Brain microvascular endothelial cell (primary cell): Measurements from ENCODE around the gene SCAF4.

Experiments used
- DNase-seq: peaks from one replicate; pipeline ENCODE4 v3.0.0-alpha.2; 2020
- H3K27ac ChIP-seq: fragments of 250-450 bp; sonication (Bioruptor Pico); 2 replicates; pipeline ENCODE4 v1.5.1; 2020; ENCODE audit warnings: mild to moderate bottlenecking, moderate library complexity
- H3K27me3 ChIP-seq: fragments of 250-450 bp; sonication (Bioruptor Pico); replicated peaks from 2 replicates; pipeline ENCODE4 v1.5.1; 2020; ENCODE audit warnings: mild to moderate bottlenecking
- H3K36me3 ChIP-seq: fragments of 250-450 bp; sonication (Bioruptor Pico); replicated peaks from 2 replicates; pipeline ENCODE4 v1.5.1; 2020; ENCODE audit warnings: mild to moderate bottlenecking
- H3K4me3 ChIP-seq: 2 replicates; pipeline ENCODE4 v1.5.1; 2011; ENCODE audit warnings: low read depth, mild to moderate bottlenecking, control low read depth, low read length, moderate library complexity
- in situ Hi-C: cut with HindIII; loops from 2 replicates; pipeline ENCODE4 v1.10.0; 2017; ENCODE audit warnings: low sequenced_read_pairs, low pct_ligation_motif_present
- TF ChIP-seq, protein P1 (sequence below): IDR thresholded peaks from 2 replicates; pipeline ENCODE4 v1.5.1; 2011; ENCODE audit warnings: low read depth, mild to moderate bottlenecking, moderate library complexity, low read length, control low read depth, inconsistent platforms; ENCODE audit errors: missing control alignments

SCAF4 gene

DNA sequence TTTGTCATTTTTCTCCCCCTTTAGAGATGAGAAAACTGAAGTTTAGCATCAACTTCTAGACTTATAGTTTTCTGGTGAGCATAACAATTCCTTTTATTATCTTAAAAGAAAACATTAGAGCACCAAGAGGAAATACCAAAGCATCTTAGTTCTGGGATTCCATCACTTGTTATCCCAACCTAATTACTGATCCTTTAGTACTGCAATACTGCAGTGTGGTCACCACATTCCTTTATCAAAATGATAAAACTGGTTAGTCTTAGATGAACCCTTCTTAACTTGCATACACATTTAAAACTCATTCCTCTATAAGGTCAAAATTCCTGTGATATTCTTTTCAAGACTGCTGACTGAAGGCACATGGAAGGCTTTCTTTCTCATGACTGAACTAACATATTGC is 49.3 kb downstream of the SCAF4 start:
- in situ Hi-C loops, result no loop called here
- Histone ChIP-seq H3K27ac (peak overlapping the region; percentile 33), H3K36me3 (peaks cover 31% of the 10 kb centered on the region), H3K27me3 (no peaks in the 10 kb centered on the region), H3K4me3 (no peak overlapping the region)
- peak; percentile 21 for DNase-seq
- TF ChIP-seq, protein P1, sequence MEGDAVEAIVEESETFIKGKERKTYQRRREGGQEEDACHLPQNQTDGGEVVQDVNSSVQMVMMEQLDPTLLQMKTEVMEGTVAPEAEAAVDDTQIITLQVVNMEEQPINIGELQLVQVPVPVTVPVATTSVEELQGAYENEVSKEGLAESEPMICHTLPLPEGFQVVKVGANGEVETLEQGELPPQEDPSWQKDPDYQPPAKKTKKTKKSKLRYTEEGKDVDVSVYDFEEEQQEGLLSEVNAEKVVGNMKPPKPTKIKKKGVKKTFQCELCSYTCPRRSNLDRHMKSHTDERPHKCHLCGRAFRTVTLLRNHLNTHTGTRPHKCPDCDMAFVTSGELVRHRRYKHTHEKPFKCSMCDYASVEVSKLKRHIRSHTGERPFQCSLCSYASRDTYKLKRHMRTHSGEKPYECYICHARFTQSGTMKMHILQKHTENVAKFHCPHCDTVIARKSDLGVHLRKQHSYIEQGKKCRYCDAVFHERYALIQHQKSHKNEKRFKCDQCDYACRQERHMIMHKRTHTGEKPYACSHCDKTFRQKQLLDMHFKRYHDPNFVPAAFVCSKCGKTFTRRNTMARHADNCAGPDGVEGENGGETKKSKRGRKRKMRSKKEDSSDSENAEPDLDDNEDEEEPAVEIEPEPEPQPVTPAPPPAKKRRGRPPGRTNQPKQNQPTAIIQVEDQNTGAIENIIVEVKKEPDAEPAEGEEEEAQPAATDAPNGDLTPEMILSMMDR, result no peak

DNA sequence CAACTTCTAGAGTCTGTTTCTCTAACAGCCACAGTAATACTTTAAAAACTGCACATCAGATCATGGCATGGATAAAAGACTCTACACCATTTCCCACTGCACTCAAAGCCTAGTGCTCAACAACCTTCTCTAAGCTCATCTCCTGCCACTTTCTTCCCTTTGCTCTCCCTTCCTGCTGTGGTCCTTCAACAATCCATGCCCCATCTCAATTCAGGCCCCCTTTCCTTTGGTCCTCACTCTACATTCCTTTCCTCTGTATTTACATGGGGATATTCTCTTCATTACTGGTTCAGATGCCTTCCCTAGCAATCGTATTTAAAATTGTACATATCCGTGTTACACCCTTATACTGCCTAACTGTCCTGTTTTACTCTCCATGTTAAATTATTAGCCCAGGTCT is 53.4 kb downstream of the SCAF4 start:
- H3K36me3 ChIP-seq, result peaks cover 6% of the 10 kb centered on the region
- H3K27ac ChIP-seq, result no peak overlapping the region
- DNase-seq, result no peak
- in situ Hi-C loops, result no loop called here
- TF ChIP-seq, protein P1, result no peak
- no peaks in the 10 kb centered on the region for H3K27me3 ChIP-seq
- H3K4me3 ChIP-seq, result no peak overlapping the region

DNA sequence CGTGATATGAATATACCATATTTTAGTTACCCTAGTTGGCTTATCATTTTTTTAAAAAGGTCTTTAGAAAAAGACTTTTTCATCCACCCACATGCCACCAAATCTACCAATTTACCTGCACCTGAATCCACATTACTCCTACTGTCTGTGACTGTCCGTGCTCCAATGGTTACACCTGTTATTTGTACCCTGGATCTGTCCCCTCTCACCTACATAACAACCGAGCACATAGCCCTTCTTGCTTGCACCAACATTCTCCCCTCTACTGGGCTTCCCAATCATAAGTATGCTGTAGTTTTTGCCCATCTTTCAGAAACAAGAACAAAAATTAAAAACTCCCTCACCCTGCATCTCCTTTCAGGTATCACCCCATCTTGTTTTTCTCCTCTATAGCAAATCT is 54.9 kb downstream of the SCAF4 start:
- no peak for DNase-seq
- Histone ChIP-seq H3K4me3 (no peak overlapping the region), H3K27ac (no peak overlapping the region), H3K27me3 (no peaks in the 10 kb centered on the region), H3K36me3 (peaks cover 5% of the 10 kb centered on the region)
- TF ChIP-seq, protein P1, result no peak
- in situ Hi-C loops, result no loop called here

DNA sequence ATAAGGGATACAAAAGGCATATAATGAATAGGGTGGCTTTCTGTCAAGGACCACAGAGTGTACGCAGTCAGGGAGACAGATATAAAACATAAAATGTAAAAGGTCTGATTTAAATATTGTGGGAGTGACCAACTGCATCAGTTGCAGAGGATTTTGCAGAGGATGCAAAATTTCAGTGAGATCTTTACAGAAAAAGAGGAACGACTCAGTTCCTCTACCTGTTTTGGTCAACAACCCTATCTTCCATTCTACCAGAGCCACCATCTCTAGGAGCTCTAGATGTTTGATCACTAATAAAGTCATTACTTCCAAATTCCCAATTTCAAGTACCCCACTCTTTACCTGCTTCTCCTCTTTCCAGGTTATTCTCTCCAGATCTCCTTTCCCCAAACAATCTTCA is 56.0 kb downstream of the SCAF4 start:
- TF ChIP-seq, protein P1, result no peak
- Histone ChIP-seq H3K27ac (no peak overlapping the region), H3K4me3 (no peak overlapping the region), H3K36me3 (peaks cover 2% of the 10 kb centered on the region), H3K27me3 (no peaks in the 10 kb centered on the region)
- in situ Hi-C loops, result no loop called here
- DNase-seq, result no peak

DNA sequence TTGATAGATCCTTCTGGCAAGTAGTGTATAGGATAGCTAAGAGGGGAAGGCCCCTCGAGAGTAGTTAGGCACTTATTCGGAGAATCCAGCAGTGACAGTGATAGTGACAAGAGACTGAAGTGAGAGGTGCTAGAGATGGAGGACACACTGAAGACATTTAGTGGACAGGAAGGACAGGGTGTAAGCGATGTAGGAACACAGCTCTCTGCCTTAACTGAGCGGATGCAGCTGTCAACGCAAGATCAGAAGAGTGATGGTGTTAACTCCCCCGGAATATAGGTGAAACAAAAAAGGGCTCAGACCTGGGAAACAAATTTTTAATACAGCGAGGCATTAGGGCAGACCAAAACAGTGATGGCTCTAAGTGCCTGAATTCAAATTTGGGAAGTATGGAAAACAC is 56.6 kb downstream of the SCAF4 start:
- no peaks in the 10 kb centered on the region for H3K27me3 ChIP-seq
- H3K4me3 ChIP-seq, result no peak overlapping the region
- no peak overlapping the region for H3K27ac ChIP-seq
- H3K36me3 ChIP-seq, result peaks cover 2% of the 10 kb centered on the region
- in situ Hi-C loops, result no loop called here
- DNase-seq, result no peak
- TF ChIP-seq, protein P1, result no peak

DNA sequence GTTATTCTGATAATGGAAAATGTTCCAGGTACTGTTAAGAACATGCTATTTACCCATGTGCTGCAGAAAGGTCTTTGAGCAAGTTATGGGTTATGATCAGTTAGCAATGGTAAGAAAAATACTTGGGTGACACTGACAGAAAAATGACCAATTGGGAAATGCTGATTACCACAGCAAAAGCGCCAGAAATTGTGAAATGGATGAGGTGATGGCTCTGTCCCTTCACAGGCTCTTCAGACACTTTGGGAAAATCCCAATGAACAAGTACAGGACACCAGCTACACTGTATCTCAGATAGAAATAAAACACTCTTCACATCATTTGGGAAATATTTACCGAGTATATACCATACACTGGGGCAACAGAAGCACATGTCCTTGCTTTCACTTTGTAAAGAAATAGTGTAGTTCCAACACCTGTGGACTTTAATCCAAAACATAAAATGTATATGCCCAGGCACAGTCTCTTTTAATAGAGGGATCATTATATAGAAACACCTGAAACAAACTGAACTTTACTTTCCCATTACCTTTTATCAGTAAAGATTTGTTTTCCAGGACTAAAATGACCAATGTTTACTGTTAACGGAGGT is 58.5 kb downstream of the SCAF4 start:
- Histone ChIP-seq H3K36me3 (peaks cover 13% of the 10 kb centered on the region), H3K27ac (no peak overlapping the region), H3K4me3 (no peak overlapping the region), H3K27me3 (no peaks in the 10 kb centered on the region)
- in situ Hi-C loops, result no loop called here
- TF ChIP-seq, protein P1, result no peak
- no peak for DNase-seq
